ENCODE results near the gene KTN1. TPM values are rescaled to one million over a fixed set of nuclear protein-coding genes. Genes with fewer than 3 reads are reported as not detected.

The KTN1 gene
- polyA plus RNA-seq, 1 experiment = 25.6 TPM

GRCh38 chr14:55731881-55732498 is 152.0 kb downstream of the KTN1 start:
- Histone ChIP-seq H3K36me3 (ENCODE audit: control insufficient read depth, insufficient read depth, low read length) (no peaks in the 10 kb centered on the region), H3K27me3 (ENCODE audit: control insufficient read depth, insufficient read depth, low read length) (peaks cover 2% of the 10 kb centered on the region; the same call in 1 of the 2 replicates), H3K4me3 (ENCODE audit: low read depth, low read length) (no peak overlapping the region)
- CTCF ChIA-PET = interaction anchor here (0.6 to 4.6 kb wide), 24 partner anchors 10 to 744 kb away, joined by 3 to 31 read pairs (median 4); no protein-coding TSS in a partner anchor
- TF ChIP-seq, protein P1, sequence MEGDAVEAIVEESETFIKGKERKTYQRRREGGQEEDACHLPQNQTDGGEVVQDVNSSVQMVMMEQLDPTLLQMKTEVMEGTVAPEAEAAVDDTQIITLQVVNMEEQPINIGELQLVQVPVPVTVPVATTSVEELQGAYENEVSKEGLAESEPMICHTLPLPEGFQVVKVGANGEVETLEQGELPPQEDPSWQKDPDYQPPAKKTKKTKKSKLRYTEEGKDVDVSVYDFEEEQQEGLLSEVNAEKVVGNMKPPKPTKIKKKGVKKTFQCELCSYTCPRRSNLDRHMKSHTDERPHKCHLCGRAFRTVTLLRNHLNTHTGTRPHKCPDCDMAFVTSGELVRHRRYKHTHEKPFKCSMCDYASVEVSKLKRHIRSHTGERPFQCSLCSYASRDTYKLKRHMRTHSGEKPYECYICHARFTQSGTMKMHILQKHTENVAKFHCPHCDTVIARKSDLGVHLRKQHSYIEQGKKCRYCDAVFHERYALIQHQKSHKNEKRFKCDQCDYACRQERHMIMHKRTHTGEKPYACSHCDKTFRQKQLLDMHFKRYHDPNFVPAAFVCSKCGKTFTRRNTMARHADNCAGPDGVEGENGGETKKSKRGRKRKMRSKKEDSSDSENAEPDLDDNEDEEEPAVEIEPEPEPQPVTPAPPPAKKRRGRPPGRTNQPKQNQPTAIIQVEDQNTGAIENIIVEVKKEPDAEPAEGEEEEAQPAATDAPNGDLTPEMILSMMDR (IDR thresholded peaks at IDR 0.05; ENCODE audit: insufficient read depth, low read depth, low read length) = peak; percentile 66
- POLR2A ChIA-PET = no interaction called here
- no peak for DNase-seq (ENCODE audit: low read depth)

- Histone ChIP-seq H3K27me3 (ENCODE audit: control insufficient read depth, insufficient read depth, low read length) (peaks cover 2% of the 10 kb centered on the region; the same call in 1 of the 2 replicates), H3K4me3 (ENCODE audit: low read depth, low read length) (no peak overlapping the region), H3K36me3 (ENCODE audit: control insufficient read depth, insufficient read depth, low read length) (no peaks in the 10 kb centered on the region)
- ChIA-PET POLR2A (no interaction called here), CTCF (interaction anchor here (0.7 to 4.6 kb wide), 7 partner anchors 8 to 742 kb away, joined by 3 to 31 read pairs (median 6); no protein-coding TSS in a partner anchor)
- TF ChIP-seq, protein P1 (IDR thresholded peaks at IDR 0.05; ENCODE audit: insufficient read depth, low read depth, low read length) = no peak
- DNase-seq (ENCODE audit: low read depth) = no peak
These were observed 153.6 kb downstream of the KTN1 start for GRCh38 chr14:55733599-55733998.

Small RNA genes lying within 50 kb of the gene (small RNA-seq; reads per million reads assigned to genes)
- not detected for gene RF00019 (ENCODE audit: insufficient read length, low read depth, low replicate concordance)

Other genes starting within 250 kb of the KTN1 start
- 9.2 and 13.2 TPM in 2 replicates for gene ATG14, start 168.4 kb upstream of the KTN1 start, polyA plus RNA-seq (2011; rRNA removed)
- not detected in 2 replicates for gene TBPL2, start 139.6 kb upstream of the KTN1 start, polyA plus RNA-seq (2011; rRNA removed)